H1 (cell line): ENCODE results near the gene KIF22. TPM values are rescaled to one million over a fixed set of nuclear protein-coding genes. Genes with fewer than 3 reads are reported as not detected.

Experiments
- CTCF ChIA-PET: fragments of 300-600 bp; sonication (Branson Sonifier 250); formaldehyde crosslinking; loops from one replicate; lab custom pipeline; 2021; ENCODE audit not compliant: partially characterized antibody; lab: Charles Lee
- POLR2A ChIA-PET: fragments of 300-600 bp; sonication (Branson Sonifier 250); formaldehyde crosslinking; loops from one replicate; lab custom pipeline; 2021; ENCODE audit warnings: inconsistent platforms; ENCODE audit not compliant: partially characterized antibody; lab: Charles Lee
- DNase-seq, 2 experiments: peaks; one replicate each; pipeline versions ENCODE4 v3.0.0 to v3.0.0-alpha.2; 2010 to 2022; ENCODE audit warnings: low spot score in 2 of 2, low read depth in 1 of 2, mixed read lengths in 1 of 2
- FAIRE-seq: peaks from 2 replicates; lab custom pipeline; 2011; peaks lifted over from hg19 to GRCh38; lab: Jason Lieb, UNC
- H2AFZ ChIP-seq: 2 replicates; pipeline ENCODE4 v1.8.1; 2012; ENCODE audit warnings: low read length, inconsistent platforms
- H2AK5ac ChIP-seq: 2 replicates; pipeline ENCODE4 v1.6.1; 2013; ENCODE audit warnings: low read depth, low read length
- H2BK120ac ChIP-seq: replicated peaks from 2 replicates; pipeline ENCODE3; 2013; ENCODE audit warnings: low read depth, low read length, inconsistent platforms
- H2BK12ac ChIP-seq: 2 replicates; pipeline ENCODE4 v1.6.1; 2013; ENCODE audit warnings: low read depth, low read length
- H2BK15ac ChIP-seq: 2 replicates; pipeline ENCODE4 v1.6.1; 2013; ENCODE audit warnings: low read length
- H2BK20ac ChIP-seq: 2 replicates; pipeline ENCODE4 v1.6.1; 2013; ENCODE audit warnings: low read length
- H2BK5ac ChIP-seq: 2 replicates; pipeline ENCODE4 v1.6.1; 2013; ENCODE audit warnings: low read depth, low read length
- H3K14ac ChIP-seq: 2 replicates; pipeline ENCODE4 v1.6.1; 2013; ENCODE audit warnings: inconsistent platforms; ENCODE audit not compliant: insufficient read length
- H3K18ac ChIP-seq: 2 replicates; pipeline ENCODE4 v1.6.1; 2013; ENCODE audit warnings: low read length; ENCODE audit errors: extremely low read depth
- H3K23ac ChIP-seq: 2 replicates; pipeline ENCODE4 v1.6.1; 2013; ENCODE audit warnings: inconsistent platforms; ENCODE audit not compliant: insufficient read length
- H3K23me2 ChIP-seq: 2 replicates; pipeline ENCODE4 v1.6.1; 2013; ENCODE audit warnings: low read depth, low read length
- H3K27ac ChIP-seq: 2 replicates; pipeline ENCODE4 v1.6.1; 2011; ENCODE audit warnings: low read depth, low read length, inconsistent platforms
- H3K27me3 ChIP-seq, 4 experiments: replicated peaks in 1 of 4; 1 replicate in 1 of 4; 2 replicates in 3 of 4; pipeline versions ENCODE4 v1.6.1 to v1.8.1; 2011 to 2013; ENCODE audit warnings: low read length in 3 of 4, mild to moderate bottlenecking in 3 of 4, inconsistent platforms in 2 of 4, mixed read lengths in 2 of 4, moderate library complexity in 1 of 4; ENCODE audit not compliant: control insufficient read depth in 3 of 4, insufficient read depth in 3 of 4; ENCODE audit errors: extremely low read depth in 1 of 4
- H3K36me3 ChIP-seq, 4 experiments: 2 replicates each; pipeline versions ENCODE4 v1.6.1 to v1.8.1; 2011 to 2013; ENCODE audit warnings: mild to moderate bottlenecking in 4 of 4, low read length in 3 of 4, moderate library complexity in 2 of 4, control low read depth in 1 of 4, inconsistent platforms in 1 of 4; ENCODE audit not compliant: insufficient read depth in 4 of 4, control insufficient read depth in 2 of 4
- H3K4ac ChIP-seq: replicated peaks from 2 replicates; pipeline ENCODE3; 2013; ENCODE audit warnings: low read length, low read depth, mixed read lengths, inconsistent platforms; ENCODE audit not compliant: insufficient read length
- H3K4me1 ChIP-seq, 4 experiments: replicated peaks in 1 of 4; 1 replicate in 1 of 4; 2 replicates in 3 of 4; pipeline versions ENCODE4 v1.6.1 to v1.8.1; 2011 to 2013; ENCODE audit warnings: low read length in 3 of 4, inconsistent platforms in 2 of 4, mixed read lengths in 1 of 4; ENCODE audit not compliant: insufficient read depth in 4 of 4, control insufficient read depth in 3 of 4
- H3K4me2 ChIP-seq, 2 experiments: 2 replicates each; pipeline versions ENCODE4 v1.6.1 to v1.8.1; 2011 to 2013; ENCODE audit warnings: low read depth in 2 of 2, low read length in 2 of 2, control low read depth in 1 of 2, inconsistent platforms in 1 of 2, mild to moderate bottlenecking in 1 of 2; ENCODE audit not compliant: insufficient read depth in 1 of 2
- H3K4me3 ChIP-seq, 4 experiments: fragments of 200-600, 300-600 bp in 1 of 4; sonication (generic), shearing (Covaris generic), sonication (Bioruptor Twin) in 1 of 4; 2 replicates each; pipeline versions ENCODE4 v1.5.1 to v1.8.1; 2011 to 2016; ENCODE audit warnings: low read length in 4 of 4, low read depth in 3 of 4, control low read depth in 2 of 4, inconsistent platforms in 2 of 4, mild to moderate bottlenecking in 2 of 4, mixed read lengths in 1 of 4, moderate library complexity in 1 of 4; ENCODE audit not compliant: insufficient read depth in 2 of 4; ENCODE audit errors: extremely low read depth in 1 of 4
- H3K56ac ChIP-seq: replicated peaks from 2 replicates; pipeline ENCODE3; 2013; ENCODE audit warnings: low read depth, mild to moderate bottlenecking, mixed read lengths, low read length, inconsistent platforms; ENCODE audit not compliant: insufficient read length
- H3K79me1 ChIP-seq: 2 replicates; pipeline ENCODE4 v1.6.1; 2013; ENCODE audit warnings: low read depth, low read length, control low read depth
- H3K79me2 ChIP-seq, 2 experiments: 2 replicates each; pipeline versions ENCODE4 v1.6.1 to v1.8.1; 2012 to 2013; ENCODE audit warnings: low read length in 2 of 2, mild to moderate bottlenecking in 2 of 2, inconsistent platforms in 1 of 2; ENCODE audit not compliant: insufficient read depth in 2 of 2, control insufficient read depth in 1 of 2
- H3K9ac ChIP-seq, 4 experiments: replicated peaks in 1 of 4; 1 replicate in 1 of 4; 2 replicates in 3 of 4; pipeline versions ENCODE4 v1.6.1 to v1.8.1; 2011 to 2013; ENCODE audit warnings: low read depth in 3 of 4, low read length in 3 of 4, control low read depth in 2 of 4, mild to moderate bottlenecking in 2 of 4, moderate library complexity in 2 of 4, inconsistent platforms in 1 of 4; ENCODE audit errors: extremely low read depth in 1 of 4
- H3K9me3 ChIP-seq, 2 experiments: 2 replicates each; pipeline versions ENCODE4 v1.6.1 to v1.8.1; 2012 to 2013; ENCODE audit warnings: mild to moderate bottlenecking in 2 of 2, moderate library complexity in 2 of 2, control low read depth in 1 of 2, inconsistent platforms in 1 of 2, low read depth in 1 of 2, low read length in 1 of 2, mixed read lengths in 1 of 2; ENCODE audit not compliant: insufficient read depth in 2 of 2
- H4K20me1 ChIP-seq, 2 experiments: replicated peaks in 1 of 2; 2 replicates each; pipeline versions ENCODE3 to v1.8.1; 2011 to 2013; ENCODE audit warnings: inconsistent platforms in 2 of 2, low read length in 2 of 2, mild to moderate bottlenecking in 1 of 2; ENCODE audit not compliant: insufficient read depth in 2 of 2, control insufficient read depth in 1 of 2
- H4K5ac ChIP-seq: 2 replicates; pipeline ENCODE4 v1.6.1; 2013; ENCODE audit warnings: low read length, low read depth, mixed read lengths, inconsistent platforms; ENCODE audit not compliant: insufficient read length
- H4K8ac ChIP-seq: 2 replicates; pipeline ENCODE4 v1.8.0; 2013; ENCODE audit warnings: mild to moderate bottlenecking, moderate library complexity, low read length, inconsistent platforms; ENCODE audit not compliant: insufficient read depth; ENCODE audit errors: extremely low read depth
- H4K91ac ChIP-seq: replicated peaks from 2 replicates; pipeline ENCODE3; 2013; ENCODE audit warnings: low read length, mixed read lengths, inconsistent platforms; ENCODE audit not compliant: insufficient read length
- CHD2 ChIP-seq: IDR thresholded peaks from 2 replicates; pipeline ENCODE4 v1.6.1; 2012; ENCODE audit warnings: low read length, improper control_type of control experiment
- CREB1 ChIP-seq: IDR thresholded peaks from 2 replicates; pipeline ENCODE4 v1.6.1; 2012; ENCODE audit warnings: inconsistent platforms
- CTBP2 ChIP-seq: IDR thresholded peaks from 2 replicates; pipeline ENCODE4 v1.7.0; 2011; ENCODE audit warnings: borderline replicate concordance, mild to moderate bottlenecking, moderate library complexity, mixed read lengths, low read length; ENCODE audit not compliant: insufficient read depth, insufficient read length
- HDAC6 ChIP-seq: IDR thresholded peaks from one replicate; pipeline ENCODE4 v1.7.1; 2012; ENCODE audit warnings: low read depth, mild to moderate bottlenecking, inconsistent platforms, low read length, moderate library complexity
- JUND ChIP-seq: IDR thresholded peaks from 2 replicates; pipeline ENCODE4 v1.6.1; 2011; ENCODE audit warnings: mild to moderate bottlenecking, improper control_type of control experiment, low read length
- KDM4A ChIP-seq: IDR thresholded peaks from one replicate; pipeline ENCODE4 v1.7.1; 2012; ENCODE audit warnings: low read depth, mild to moderate bottlenecking, moderate library complexity, low read length, inconsistent platforms; ENCODE audit not compliant: severe bottlenecking
- NRF1 ChIP-seq: IDR thresholded peaks from 2 replicates; pipeline ENCODE4 v1.6.1; 2011; ENCODE audit warnings: mild to moderate bottlenecking, low read depth, low read length, improper control_type of control experiment
- PHF8 ChIP-seq: fragments of 200-600 bp; sonication (generic); conservative IDR thresholded peaks from 2 replicates; pipeline ENCODE4 v1.7.1; 2012; ENCODE audit warnings: low read depth, mild to moderate bottlenecking, inconsistent platforms, low read length, moderate library complexity
- RBBP5 ChIP-seq: IDR thresholded peaks from 2 replicates; pipeline ENCODE4 v1.7.1; 2012; ENCODE audit warnings: low read depth, mild to moderate bottlenecking, inconsistent platforms, low read length, moderate library complexity, borderline replicate concordance
- SAP30 ChIP-seq: fragments of 300-600 bp; sonication (generic); IDR thresholded peaks from 2 replicates; pipeline ENCODE4 v1.7.1; 2012; ENCODE audit warnings: low read length, moderate library complexity, mild to moderate bottlenecking, inconsistent platforms; ENCODE audit not compliant: insufficient read depth, insufficient replicate concordance
- SIN3A ChIP-seq, 2 experiments: IDR thresholded peaks in 1 of 2; conservative IDR thresholded peaks in 1 of 2; 2 replicates each; pipeline ENCODE4 v1.6.1; 2011 to 2012; ENCODE audit warnings: low read length in 2 of 2, improper control_type of control experiment in 1 of 2, low read depth in 1 of 2, mild to moderate bottlenecking in 1 of 2
- SP4 ChIP-seq: IDR thresholded peaks from 2 replicates; pipeline ENCODE4 v1.6.1; 2012; ENCODE audit warnings: low read length, inconsistent platforms
- SRF ChIP-seq: IDR thresholded peaks from 2 replicates; pipeline ENCODE4 v1.6.1; 2011; ENCODE audit warnings: mild to moderate bottlenecking, low read depth, low read length, moderate library complexity
- ZNF274 ChIP-seq: IDR thresholded peaks from 2 replicates; pipeline ENCODE4 v1.7.0; 2012; ENCODE audit warnings: low read length, borderline replicate concordance; ENCODE audit errors: extremely low read depth
- WGBS, 2 experiments: shearing (Covaris generic) in 1 of 2; methylation state at CpG; one replicate each; pipeline versions ENCODE4 v1.1.6 to v1.1.7; 2013 to 2015; ENCODE audit warnings: low lambda C conversion rate in 2 of 2, mixed read lengths in 2 of 2, inconsistent platforms in 1 of 2, low coverage in 1 of 2, missing lambda C conversion rate in 1 of 2; ENCODE audit not compliant: insufficient replicate concordance in 2 of 2, insufficient coverage in 1 of 2, insufficient read length in 1 of 2; ENCODE audit errors: extremely low coverage in 1 of 2, missing lambda C conversion rate in 1 of 2; 5-methylcytosine and 5-hydroxymethylcytosine counted together
- polyA plus RNA-seq, 7 experiments: library from polyadenylated mRNA; depleted of rRNA in 3 of 7; stranded (reverse) in 5 of 7; unstranded in 2 of 7; fragments of >200 nt in 5 of 7; fragments of 200-250 nt in 2 of 7; gene quantifications; 1 replicate in 5 of 7; 2 replicates in 1 of 7; 4 replicates in 1 of 7; pipeline versions ENCODE4 v1.2.1 to v1.2.3, GENCODE V29; 2011 to 2013; ENCODE audit warnings: missing spikeins in 2 of 7, mixed read lengths in 2 of 7
- total RNA-seq: library from RNA; stranded (reverse); fragmentation: NEBNext Ultra II Directional; extraction: Animal tissue kit (Norgen Biotek cat#: 25700); gene quantifications from 2 replicates; pipeline ENCODE4 v1.2.1, GENCODE V29; 2021

The KIF22 gene
- total and polyA plus RNA-seq, 2 of the 8 experiments (the other 6 are each of a cell fraction or from before 2014, with no cell fraction given) = 139 to 142 TPM

GRCh38 chr16:29794231-29794710 is 3.7 kb downstream of the KIF22 start:
- Histone ChIP-seq H3K18ac (no peak overlapping the region), H4K8ac (no peak overlapping the region), H4K91ac (no peak overlapping the region), H3K4ac (no peak overlapping the region), H2AK5ac (no peak overlapping the region), H3K56ac (no peak overlapping the region), H3K9me3 (no peaks in the 10 kb centered on the region), H2BK5ac (no peak overlapping the region), H3K27ac (no peak overlapping the region), H3K23me2 (peaks cover 14% of the 10 kb centered on the region), H3K79me2 (peaks cover 28 to 58% of the 10 kb centered on the region in 2 experiments), H2BK15ac (no peak overlapping the region), H3K27me3 (no peaks in the 10 kb centered on the region), H3K23ac (no peak overlapping the region), H2BK12ac (no peak overlapping the region), H3K4me2 (no peak overlapping the region), H3K9ac (no peak overlapping the region), H3K36me3 (peaks cover 25 to 41% (median 31%) of the 10 kb centered on the region in 4 experiments), H4K20me1 (peaks cover 3 to 19% of the 10 kb centered on the region in 2 experiments), H2BK120ac (no peak overlapping the region), H3K79me1 (peaks cover 12% of the 10 kb centered on the region; the same call in 1 of the 2 replicates), H2BK20ac (no peak overlapping the region), H2AFZ (no peak overlapping the region), H3K14ac (no peak overlapping the region), H3K4me1 (peaks cover 0 to 13% (median 5%) of the 10 kb centered on the region in 4 experiments; a peak in 6 of 7 replicates), H4K5ac (no peak overlapping the region), H3K4me3 (no peak overlapping the region)
- WGBS, 2 experiments = 96% methylated on average over 3 of the region's 3 CpGs; no CpG with 5 or more reads in 1 of the 2 experiments
- CTCF ChIA-PET = interaction anchor here (0.6 to 1.5 kb wide), 6 partner anchors 9 to 238 kb away, joined by 3 to 5 read pairs (median 3); partner anchors contain the start of gene PAGR1
- no peak for DNase-seq
- POLR2A ChIA-PET = interaction anchor here (0.6 to 4.3 kb wide), 6 partner anchors 10 to 297 kb away, joined by 3 to 25 read pairs (median 4); partner anchors contain the start of genes MAZ and TBX6
- no peak for FAIRE-seq
- TF ChIP-seq SRF (no peak), SP4 (no peak), CTBP2 (no peak), PHF8 (no peak), CHD2 (no peak), SIN3A (conservative IDR thresholded peaks at IDR 0.05 in 1 of 2, IDR thresholded peaks at IDR 0.05 in 1 of 2; ENCODE audit: low read depth in 1 of 2, low read length in 2 of 2) (no peak), NRF1 (no peak), KDM4A (no peak), HDAC6 (no peak), CREB1 (no peak), ZNF274 (no peak), JUND (no peak), SAP30 (no peak), RBBP5 (no peak)
